ENCODE measurements around the gene CCND1. TPM values are rescaled to one million over a fixed set of nuclear protein-coding genes. Genes with fewer than 3 reads are reported as not detected.

CCND1 gene
- total and polyA plus RNA-seq, 9 of the 15 experiments (the other 6 are each of a cell fraction or from before 2014, with no cell fraction given) = 0.04 to 23.3 (median 3.8) TPM

GRCh38 chr11:69645801-69646492 lies 5.0 kb downstream of the CCND1 start:
- CTCF ChIA-PET (ENCODE audit: low intra/inter-chr PET ratio) = no interaction called here
- POLR2A ChIA-PET = interaction anchor here (0.6 to 1.3 kb wide), 5 partner anchors 10 to 1470 kb away, joined by 3 to 6 read pairs (median 3); partner anchors contain the start of gene MYEOV
- intact Hi-C loops (cut with micrococcal nuclease) (loop anchor here (10.0 kb wide), 3 partner anchors 411 to 1011 kb away; no protein-coding TSS in a partner anchor), in situ Hi-C loops (cut with MboI) (no loop called here)
- no peak for ATAC-seq
- no peak for DNase-seq (ENCODE audit: extremely low read depth in 1 of 4, low spot score in 3 of 4)
- WGBS (ENCODE audit: insufficient coverage, low coverage, missing lambda C conversion rate) = 64% methylated on average over 23 of the region's 30 CpGs
- Histone ChIP-seq H3K9ac (ENCODE audit: insufficient read depth in 1 of 2, low read depth in 2 of 2, low read length in 2 of 2) (no peak overlapping the region), H2AFZ (ENCODE audit: low read depth, low read length) (no peak overlapping the region), H3K9me1 (ENCODE audit: control insufficient read depth, insufficient read depth, low read length) (peaks cover 3% of the 10 kb centered on the region), H3K4me2 (ENCODE audit: insufficient read depth, low read length) (no peak overlapping the region), H3K36me3 (ENCODE audit: control insufficient read depth, insufficient read depth, low read length) (no peaks in the 10 kb centered on the region), H3K27me3 (ENCODE audit: control insufficient read depth in 2 of 2, insufficient read depth in 2 of 2, low read length in 2 of 2) (peaks cover 5% of the 10 kb centered on the region in 2 experiments; a peak in 3 of 5 replicates), H3K4me1 (replicated peaks in 1 of 2; ENCODE audit: control insufficient read depth in 2 of 2, insufficient read depth in 2 of 2, low read length in 2 of 2) (peaks cover 3 to 74% of the 10 kb centered on the region in 2 experiments; a peak in 4 of 5 replicates), H3K79me2 (ENCODE audit: control insufficient read depth, insufficient read depth, low read length) (peaks cover 4% of the 10 kb centered on the region; the same call in 1 of the 3 replicates), H3K27ac (ENCODE audit: extremely low read depth, low read depth, low read length) (no peak overlapping the region), H3K9me3 (replicated peaks; ENCODE audit: control insufficient read depth, insufficient read depth, low read depth, low read length) (no peaks in the 10 kb centered on the region), H4K20me1 (replicated peaks; ENCODE audit: control insufficient read depth, insufficient read depth, low read length) (no peaks in the 10 kb centered on the region; the same call in none of the 2 replicates), H3K4me3 (no peak overlapping the region)
- 0 out of 2 replicates have a peak, but pooled peaks have one; percentile 14 for TF ChIP-seq RBFOX2 (IDR thresholded peaks at IDR 0.05; ENCODE audit: low read depth, low read length)
- no peak for TF ChIP-seq U2AF1 (optimal IDR thresholded peaks at IDR 0.05; ENCODE audit: low read depth, low read length)
- BruUV-seq (replicated peaks) = no TSS peak
- no peak for FAIRE-seq
